B cell (primary cell): ENCODE results near the gene ZNF836. TPM values are rescaled to one million over a fixed set of nuclear protein-coding genes. Genes with fewer than 3 reads are reported as not detected.

ENCODE experiments used
- ATAC-seq: fragments of 200-7000 bp; cut with Tn5 transposase; one replicate; pipeline ENCODE4 v1.10.0; 2021; ENCODE audit warnings: low read depth, mild to moderate bottlenecking, moderate number of reproducible peaks, moderate library complexity
- CTCF ChIA-PET: fragments of 350-600 bp; sonication (Branson Sonifier 250); formaldehyde crosslinking; loops from one replicate; lab custom pipeline; 2021; ENCODE audit warnings: antibody characterized with exemption, inconsistent platforms; lab: Charles Lee
- POLR2A ChIA-PET: fragments of 350-600 bp; sonication (Branson Sonifier 250); formaldehyde crosslinking; loops from one replicate; lab custom pipeline; 2021; ENCODE audit warnings: antibody characterized with exemption; lab: Charles Lee
- DNase-seq: peaks from one replicate; pipeline ENCODE4 v3.0.0; 2013
- H2AFZ ChIP-seq: 2 replicates; pipeline ENCODE4 v1.6.1; 2012; ENCODE audit warnings: mild to moderate bottlenecking, low read depth, low read length; ENCODE audit not compliant: insufficient read depth, poor library complexity, severe bottlenecking
- H3K27ac ChIP-seq, 2 donors: 1 replicate in 1 of 2; 2 replicates in 1 of 2; pipeline ENCODE4 v1.5.1; 2012 to 2013; ENCODE audit warnings: low read length in 2 of 2, mild to moderate bottlenecking in 2 of 2, moderate library complexity in 1 of 2
- H3K27me3 ChIP-seq, 4 experiments: fragments of 200-600 bp in 1 of 4; sonication (generic) in 1 of 4; replicated peaks in 1 of 4; 1 replicate in 2 of 4; 2 replicates in 2 of 4; pipeline versions ENCODE4 v1.6.1 to v1.7.0; 2013 to 2016; ENCODE audit warnings: low read length in 3 of 4, mild to moderate bottlenecking in 2 of 4, mixed read lengths in 1 of 4, moderate library complexity in 1 of 4; ENCODE audit not compliant: insufficient read depth in 4 of 4, control insufficient read depth in 3 of 4; ENCODE audit errors: control extremely low read depth in 1 of 4
- H3K36me3 ChIP-seq, 2 experiments: replicated peaks in 1 of 2; 1 replicate in 1 of 2; 2 replicates in 1 of 2; pipeline versions ENCODE4 v1.6.1 to v1.7.1; 2013; ENCODE audit warnings: low read length in 1 of 2; ENCODE audit not compliant: insufficient read depth in 2 of 2, control insufficient read depth in 1 of 2; ENCODE audit errors: control extremely low read depth in 1 of 2, extremely low read depth in 1 of 2
- H3K4me1 ChIP-seq, 2 donors: fragments of 200-600 bp in 1 of 2; sonication (generic) in 1 of 2; 1 replicate in 1 of 2; 2 replicates in 1 of 2; pipeline versions ENCODE4 v1.5.1 to v1.6.1; 2013 to 2017; ENCODE audit warnings: low read length in 2 of 2; ENCODE audit not compliant: control insufficient read depth in 2 of 2, insufficient read depth in 2 of 2
- H3K4me2 ChIP-seq: replicated peaks from 2 replicates; pipeline ENCODE3; 2012; ENCODE audit warnings: mild to moderate bottlenecking, low read depth, low read length; ENCODE audit not compliant: poor library complexity, severe bottlenecking
- H3K4me3 ChIP-seq, 5 experiments: fragments of 200-600 bp in 1 of 5; sonication (generic) in 1 of 5; 1 replicate in 3 of 5; 2 replicates in 2 of 5; pipeline versions ENCODE4 v1.5.1 to v1.7.0; 2011 to 2016; ENCODE audit warnings: low read length in 4 of 5, mild to moderate bottlenecking in 4 of 5, low read depth in 2 of 5, control low read depth in 1 of 5, moderate library complexity in 1 of 5; ENCODE audit not compliant: insufficient read depth in 1 of 5; ENCODE audit errors: control extremely low read depth in 1 of 5, extremely low read depth in 1 of 5
- H3K79me2 ChIP-seq: fragments of 200-600 bp; sonication (generic); one replicate; pipeline ENCODE4 v1.6.0; 2016; ENCODE audit warnings: low read length; ENCODE audit not compliant: control insufficient read depth, insufficient read depth
- H3K9ac ChIP-seq: fragments of 200-600 bp; sonication (generic); 2 replicates; pipeline ENCODE4 v1.6.1; 2017; ENCODE audit warnings: mild to moderate bottlenecking, low read length, moderate library complexity
- H3K9me3 ChIP-seq, 3 donors: one replicate each; pipeline versions ENCODE4 v1.6.1 to v1.7.1; 2013; ENCODE audit warnings: low read length in 2 of 3; ENCODE audit not compliant: control insufficient read depth in 2 of 3, insufficient read depth in 1 of 3; ENCODE audit errors: control extremely low read depth in 1 of 3
- H4K20me1 ChIP-seq: 2 replicates; pipeline ENCODE4 v1.6.0; 2012; ENCODE audit warnings: mild to moderate bottlenecking, low read length; ENCODE audit not compliant: insufficient read depth, control insufficient read depth, poor library complexity, severe bottlenecking
- H3K27ac Mint-ChIP-seq: one replicate; pipeline ENCODE4 v1.8.0; 2021; ENCODE audit warnings: mixed read lengths
- H3K27me3 Mint-ChIP-seq: one replicate; pipeline ENCODE4 v1.8.0; 2021; ENCODE audit warnings: mixed read lengths
- H3K4me1 Mint-ChIP-seq: one replicate; pipeline ENCODE4 v1.8.0; 2021; ENCODE audit warnings: mixed read lengths
- H3K4me3 Mint-ChIP-seq: one replicate; pipeline ENCODE4 v1.8.0; 2021; ENCODE audit warnings: mixed read lengths
- H3K9me3 Mint-ChIP-seq: one replicate; pipeline ENCODE4 v1.8.0; 2022; ENCODE audit warnings: mixed read lengths; ENCODE audit not compliant: insufficient read depth
- EZH2 ChIP-seq: IDR thresholded peaks from 2 replicates; pipeline ENCODE4 v1.6.1; 2012; ENCODE audit warnings: borderline replicate concordance, low read depth, mild to moderate bottlenecking, moderate library complexity, low read length; ENCODE audit not compliant: insufficient read depth, poor library complexity, severe bottlenecking
- whole genome bisulfite sequencing: methylation state at CpG from one replicate; pipeline ENCODE4 v1.1.5; 2013; ENCODE audit warnings: missing lambda C conversion rate; ENCODE audit not compliant: insufficient coverage; 5-methylcytosine and 5-hydroxymethylcytosine counted together
- intact Hi-C: fragments of 100-400 bp; cut with micrococcal nuclease; formaldehyde crosslinking; loops from one replicate; pipeline ENCODE4 v1.10.0; 2022
- polyA plus RNA-seq: library from polyadenylated mRNA; depleted of rRNA; stranded (reverse); fragments of >200 nt; gene quantifications from 2 replicates; pipeline ENCODE4 v1.2.3, GENCODE V29; 2012
- total RNA-seq, 2 donors: library from RNA; stranded (reverse); fragments of 120-200 nt in 1 of 2; gene quantifications; 1 replicate in 1 of 2; 2 replicates in 1 of 2; pipeline versions ENCODE4 v1.2.3 to v1.2.4, GENCODE V29; 2013 to 2022
- TF ChIP-seq, protein P1 (sequence below): fragments of 200-600 bp; IDR thresholded peaks from one replicate; pipeline ENCODE4 v1.8.0; 2022; ENCODE audit warnings: antibody characterized with exemption, mild to moderate bottlenecking

Gene ZNF836
- total and polyA plus RNA-seq, 2 donors (not counting 1 experiment from before 2014, with no cell fraction given) = 8.1 to 46.4 TPM

DNA sequence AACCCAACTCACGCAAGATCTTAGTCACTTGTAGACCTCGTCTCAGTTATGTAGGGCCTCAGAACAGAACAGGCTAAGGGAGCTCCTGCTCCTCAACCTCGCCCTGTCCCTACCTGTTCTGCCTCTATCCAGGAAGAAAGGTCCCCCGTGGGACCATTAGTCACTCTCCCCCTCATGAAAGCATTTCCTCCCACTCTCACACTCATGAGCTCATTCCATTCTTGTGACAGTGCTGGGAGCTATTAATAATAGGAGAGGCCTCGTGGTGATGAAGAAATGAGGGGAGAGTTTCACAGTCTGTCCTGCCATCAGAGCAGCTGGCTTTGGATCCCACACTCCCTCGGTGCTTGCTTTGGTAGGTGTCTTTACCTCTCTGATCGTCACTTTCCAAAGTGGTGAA lies 28.6 kb upstream of the ZNF836 start:
- DNase-seq (no peak), ATAC-seq (no peak)
- Histone ChIP-seq H3K9me3 (no peaks in the 10 kb centered on the region), H2AFZ (no peak overlapping the region), H3K9ac (no peak overlapping the region), H3K36me3 (peaks cover 4 to 85% of the 10 kb centered on the region in 2 experiments), H3K27me3 (no peaks in the 10 kb centered on the region), H4K20me1 (peaks cover 95% of the 10 kb centered on the region), H3K27ac (no peak overlapping the region), H3K4me2 (no peak overlapping the region), H3K4me3 (no peak overlapping the region), H3K79me2 (peaks cover 97% of the 10 kb centered on the region), H3K4me1 (peaks cover 2% of the 10 kb centered on the region in 2 donors)
- TF ChIP-seq, protein P1, sequence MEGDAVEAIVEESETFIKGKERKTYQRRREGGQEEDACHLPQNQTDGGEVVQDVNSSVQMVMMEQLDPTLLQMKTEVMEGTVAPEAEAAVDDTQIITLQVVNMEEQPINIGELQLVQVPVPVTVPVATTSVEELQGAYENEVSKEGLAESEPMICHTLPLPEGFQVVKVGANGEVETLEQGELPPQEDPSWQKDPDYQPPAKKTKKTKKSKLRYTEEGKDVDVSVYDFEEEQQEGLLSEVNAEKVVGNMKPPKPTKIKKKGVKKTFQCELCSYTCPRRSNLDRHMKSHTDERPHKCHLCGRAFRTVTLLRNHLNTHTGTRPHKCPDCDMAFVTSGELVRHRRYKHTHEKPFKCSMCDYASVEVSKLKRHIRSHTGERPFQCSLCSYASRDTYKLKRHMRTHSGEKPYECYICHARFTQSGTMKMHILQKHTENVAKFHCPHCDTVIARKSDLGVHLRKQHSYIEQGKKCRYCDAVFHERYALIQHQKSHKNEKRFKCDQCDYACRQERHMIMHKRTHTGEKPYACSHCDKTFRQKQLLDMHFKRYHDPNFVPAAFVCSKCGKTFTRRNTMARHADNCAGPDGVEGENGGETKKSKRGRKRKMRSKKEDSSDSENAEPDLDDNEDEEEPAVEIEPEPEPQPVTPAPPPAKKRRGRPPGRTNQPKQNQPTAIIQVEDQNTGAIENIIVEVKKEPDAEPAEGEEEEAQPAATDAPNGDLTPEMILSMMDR = no peak
- TF ChIP-seq EZH2 = no peak
- H3K27ac Mint-ChIP-seq = no peak overlapping the region
- CTCF ChIA-PET = no interaction called here
- intact Hi-C loops = no loop called here
- H3K4me1 Mint-ChIP-seq = peaks cover 49% of the 10 kb centered on the region
- WGBS = 94% methylated on average over 3 of the region's 7 CpGs
- POLR2A ChIA-PET = no interaction called here
- H3K4me3 Mint-ChIP-seq = no peak overlapping the region
- H3K9me3 Mint-ChIP-seq = no peaks in the 10 kb centered on the region
- no peaks in the 10 kb centered on the region for H3K27me3 Mint-ChIP-seq

DNA sequence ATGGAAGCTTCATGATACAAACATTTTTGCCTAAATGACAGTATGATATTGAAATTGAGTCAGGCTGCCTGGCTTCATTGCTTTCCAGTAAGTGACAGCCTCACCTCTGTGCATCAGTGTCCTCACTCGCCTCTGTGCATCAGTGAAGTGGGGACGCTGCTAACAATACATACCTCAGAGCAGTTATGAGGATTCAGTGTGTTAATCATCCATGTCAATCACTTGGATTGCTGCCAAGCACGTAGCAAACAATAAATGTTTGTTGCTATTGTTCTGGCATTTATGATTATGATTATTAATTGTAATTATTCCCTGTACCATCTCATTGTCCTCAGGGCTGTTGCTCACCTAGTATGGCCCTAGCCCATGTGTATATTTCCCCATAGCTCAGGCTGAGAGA lies 27.3 kb upstream of the ZNF836 start:
- H3K4me2 ChIP-seq = no peak overlapping the region
- peaks cover 0 to 84% of the 10 kb centered on the region in 2 experiments for H3K36me3 ChIP-seq
- no peak overlapping the region for H3K4me3 ChIP-seq
- peaks cover 97% of the 10 kb centered on the region for H3K79me2 ChIP-seq
- Mint-ChIP-seq H3K27ac (no peak overlapping the region), H3K9me3 (no peaks in the 10 kb centered on the region), H3K4me3 (no peak overlapping the region), H3K27me3 (no peaks in the 10 kb centered on the region), H3K4me1 (peaks cover 52% of the 10 kb centered on the region)
- no peak for DNase-seq
- no peak overlapping the region for H2AFZ ChIP-seq
- peaks cover 9 to 13% of the 10 kb centered on the region in 2 donors for H3K4me1 ChIP-seq
- H3K9ac ChIP-seq = no peak overlapping the region
- H3K27me3 ChIP-seq = no peaks in the 10 kb centered on the region
- CTCF ChIA-PET = interaction anchor here (1.0 to 3.2 kb wide), 3 partner anchors 24 to 60 kb away, joined by 3 to 9 read pairs (median 7); partner anchors contain the start of gene ZNF616
- H3K27ac ChIP-seq = no peak overlapping the region
- H3K9me3 ChIP-seq = no peaks in the 10 kb centered on the region
- ATAC-seq = no peak
- intact Hi-C loops = no loop called here
- WGBS = no CpG with 5 or more reads among the region's 3 CpGs
- H4K20me1 ChIP-seq = peaks cover 95% of the 10 kb centered on the region
- TF ChIP-seq EZH2 = no peak
- TF ChIP-seq, protein P1 = no peak
- POLR2A ChIA-PET = no interaction called here
